Measurements from ENCODE around the gene TBX1.
"Not testable (repeated sequence)": the region's sequence is repeated elsewhere in the genome, so short reads cannot be mapped to it uniquely, and the experiment has no call there.

Gene TBX1

GRCh38 chr22:19779685-19780268 is 19.2 kb downstream of the TBX1 start:
- DNase-seq: no peak

- DNase-seq: no peak
Measured at GRCh38 chr22:19782533-19782932, 22.0 kb downstream of the TBX1 start.

- no peak for DNase-seq
Measured at GRCh38 chr22:19783586-19784383, 23.2 kb downstream of the TBX1 start.

GRCh38 chr22:19784384-19785175 is 24.0 kb downstream of the TBX1 start:
- no peak for DNase-seq

GRCh38 chr22:19785461-19786263 is 25.1 kb downstream of the TBX1 start:
- DNase-seq: no peak

- DNase-seq: no peak
Measured at GRCh38 chr22:19786264-19786585, 25.6 kb downstream of the TBX1 start.

GRCh38 chr22:19786959-19787848 is 26.6 kb downstream of the TBX1 start:
- no peak for DNase-seq

- DNase-seq: no peak
Measured at GRCh38 chr22:19787849-19788141, 27.2 kb downstream of the TBX1 start.

- DNase-seq: no peak
Measured at GRCh38 chr22:19788661-19789225, 28.2 kb downstream of the TBX1 start.

GRCh38 chr22:19789406-19789805 is 28.8 kb downstream of the TBX1 start:
- DNase-seq: no peak

- no peak for DNase-seq
Measured at GRCh38 chr22:19789828-19790227, 29.2 kb downstream of the TBX1 start.

- DNase-seq: no peak
Measured at GRCh38 chr22:19791243-19791642, 30.7 kb downstream of the TBX1 start.

GRCh38 chr22:19791894-19792293 is 31.3 kb downstream of the TBX1 start:
- DNase-seq: no peak

- DNase-seq: not testable (repeated sequence)
Measured at GRCh38 chr22:19792383-19792896, 31.9 kb downstream of the TBX1 start.

GRCh38 chr22:19793161-19793560 is 32.6 kb downstream of the TBX1 start:
- DNase-seq: no peak

- no peak for DNase-seq
Measured at GRCh38 chr22:19793661-19794310, 33.2 kb downstream of the TBX1 start.

- DNase-seq: peak in 2 of 56 donors; percentile 4 to 11
Measured at GRCh38 chr22:19795617-19796008, 35.0 kb downstream of the TBX1 start.

- no peak for DNase-seq
Measured at GRCh38 chr22:19796160-19796559, 35.6 kb downstream of the TBX1 start.

Data from nucleus accumbens (tissue), 56 donors.